ENCODE data around the gene CACNA1B.

DNA sequence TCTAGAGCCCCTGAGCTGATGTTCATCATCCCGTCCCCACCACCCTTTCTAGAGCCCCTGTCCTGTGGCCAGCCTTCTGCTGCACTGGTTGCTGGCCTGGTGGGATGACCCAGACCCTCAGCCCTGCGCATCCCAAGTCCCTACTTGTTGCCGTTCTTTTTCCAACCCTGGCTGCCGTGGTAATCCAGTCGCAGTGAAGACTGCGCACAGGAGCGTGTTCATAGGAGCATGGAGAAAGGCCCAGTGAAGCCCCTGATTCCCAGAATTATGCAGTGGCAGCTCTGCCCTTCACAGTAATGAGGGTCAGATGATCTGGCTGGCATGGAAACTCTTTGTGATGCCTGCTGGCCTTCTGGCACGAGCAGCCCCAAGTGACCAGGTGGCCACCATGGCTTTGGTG lies 183.3 kb downstream of the CACNA1B start:
- TF ChIP-seq, protein P1, sequence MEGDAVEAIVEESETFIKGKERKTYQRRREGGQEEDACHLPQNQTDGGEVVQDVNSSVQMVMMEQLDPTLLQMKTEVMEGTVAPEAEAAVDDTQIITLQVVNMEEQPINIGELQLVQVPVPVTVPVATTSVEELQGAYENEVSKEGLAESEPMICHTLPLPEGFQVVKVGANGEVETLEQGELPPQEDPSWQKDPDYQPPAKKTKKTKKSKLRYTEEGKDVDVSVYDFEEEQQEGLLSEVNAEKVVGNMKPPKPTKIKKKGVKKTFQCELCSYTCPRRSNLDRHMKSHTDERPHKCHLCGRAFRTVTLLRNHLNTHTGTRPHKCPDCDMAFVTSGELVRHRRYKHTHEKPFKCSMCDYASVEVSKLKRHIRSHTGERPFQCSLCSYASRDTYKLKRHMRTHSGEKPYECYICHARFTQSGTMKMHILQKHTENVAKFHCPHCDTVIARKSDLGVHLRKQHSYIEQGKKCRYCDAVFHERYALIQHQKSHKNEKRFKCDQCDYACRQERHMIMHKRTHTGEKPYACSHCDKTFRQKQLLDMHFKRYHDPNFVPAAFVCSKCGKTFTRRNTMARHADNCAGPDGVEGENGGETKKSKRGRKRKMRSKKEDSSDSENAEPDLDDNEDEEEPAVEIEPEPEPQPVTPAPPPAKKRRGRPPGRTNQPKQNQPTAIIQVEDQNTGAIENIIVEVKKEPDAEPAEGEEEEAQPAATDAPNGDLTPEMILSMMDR (IDR thresholded peaks at IDR 0.05), result no peak
- no peak for TF ChIP-seq POLR2A (IDR thresholded peaks at IDR 0.05)
